CD1c-positive myeloid dendritic cell (primary cell): Measurements from ENCODE around the gene KRTAP10-6.
"Not testable (repeated sequence)": the region's sequence is repeated elsewhere in the genome, so short reads cannot be mapped to it uniquely, and the experiment has no call there.

Source experiments
- DNase-seq: peaks from one replicate; pipeline ENCODE4 v3.0.0-alpha.2; 2016; ENCODE audit errors: extremely low spot score

The KRTAP10-6 gene

GRCh38 chr21:44578371-44579055 lies 13.8 kb downstream of the KRTAP10-6 start:
- no peak for DNase-seq

- no peak for DNase-seq
Measured at GRCh38 chr21:44576025-44576420, 16.3 kb downstream of the KRTAP10-6 start.

- DNase-seq = no peak
Measured at GRCh38 chr21:44575307-44576024, 16.8 kb downstream of the KRTAP10-6 start.

- DNase-seq = no peak
Measured at GRCh38 chr21:44574457-44575306, 17.6 kb downstream of the KRTAP10-6 start.

- DNase-seq = not testable (repeated sequence)
Measured at GRCh38 chr21:44573630-44574456, 18.5 kb downstream of the KRTAP10-6 start, which contains the start of gene KRTAP10-4. Gene KRTAP10-4 (plus strand): TSS chr21:44573729. CDS start chr21:44573759, 30 bp downstream.

GRCh38 chr21:44572959-44573583 lies 19.2 kb downstream of the KRTAP10-6 start:
- DNase-seq = no peak

GRCh38 chr21:44571844-44572782 lies 20.2 kb downstream of the KRTAP10-6 start:
- no peak for DNase-seq

GRCh38 chr21:44571296-44571695 lies 21.0 kb downstream of the KRTAP10-6 start:
- no peak for DNase-seq

GRCh38 chr21:44569861-44570517 lies 22.3 kb downstream of the KRTAP10-6 start:
- DNase-seq = no peak

- no peak for DNase-seq
Measured at GRCh38 chr21:44568667-44569556, 23.4 kb downstream of the KRTAP10-6 start.

GRCh38 chr21:44568261-44568660 lies 24.0 kb downstream of the KRTAP10-6 start:
- DNase-seq = no peak

GRCh38 chr21:44567481-44568171 lies 24.7 kb downstream of the KRTAP10-6 start:
- DNase-seq = no peak

- peak; percentile 78 for DNase-seq
Measured at GRCh38 chr21:44566403-44566802, 25.9 kb downstream of the KRTAP10-6 start.

- DNase-seq = peak; percentile 18
Measured at GRCh38 chr21:44564886-44565598, 27.3 kb downstream of the KRTAP10-6 start.

- DNase-seq = no peak
Measured at GRCh38 chr21:44564099-44564498, 28.2 kb downstream of the KRTAP10-6 start.

- no peak for DNase-seq
Measured at GRCh38 chr21:44558695-44559094, 33.6 kb downstream of the KRTAP10-6 start, which contains the start of gene KRTAP10-3. Gene KRTAP10-3 (minus strand): TSS chr21:44558795. CDS start chr21:44558715, 80 bp downstream.

- not testable (repeated sequence) for DNase-seq
Measured at GRCh38 chr21:44558329-44558675, 34.0 kb downstream of the KRTAP10-6 start.
